ENCODE data around the gene SH3BGRL3. TPM values are rescaled to one million over a fixed set of nuclear protein-coding genes. Genes with fewer than 3 reads are reported as not detected.

Gene SH3BGRL3
- total and polyA plus RNA-seq, 2 of the 13 experiments (the other 11 are each of a cell fraction or from before 2014, with no cell fraction given) = 11.4 to 12.2 TPM

DNA sequence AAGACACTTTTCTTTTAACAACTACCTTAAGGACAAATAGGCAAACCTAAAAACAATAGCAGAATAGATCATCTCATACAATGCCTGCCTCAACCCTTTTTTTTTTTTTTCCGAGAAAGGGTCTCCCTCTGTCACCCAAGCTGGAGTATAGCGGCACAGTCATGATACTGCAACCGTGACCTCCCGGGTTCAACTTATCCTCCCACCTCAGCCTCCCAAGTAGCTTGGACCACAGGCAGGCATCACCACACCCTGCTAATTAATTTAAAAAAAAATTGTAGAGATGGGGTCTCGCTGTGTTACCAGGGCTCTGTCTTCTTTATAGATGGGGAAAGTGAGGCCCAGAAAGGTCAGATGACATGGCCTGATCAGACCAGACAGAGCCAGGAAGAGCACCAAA, 7.9 kb downstream of the SH3BGRL3 start:
- Histone ChIP-seq H3K27me3 (ENCODE audit: control insufficient read depth in 1 of 2, insufficient read depth in 2 of 2, low read length in 2 of 2) (no peaks in the 10 kb centered on the region), H3K79me2 (ENCODE audit: insufficient read depth, low read length) (no peaks in the 10 kb centered on the region), H4K20me1 (ENCODE audit: insufficient read depth, low read length) (no peaks in the 10 kb centered on the region), H3K27ac (ENCODE audit: extremely low read length, insufficient read depth, low read length) (no peak overlapping the region), H3K36me3 (replicated peaks in 1 of 2; ENCODE audit: control insufficient read depth in 1 of 2, insufficient read depth in 2 of 2, low read length in 2 of 2) (no peaks in the 10 kb centered on the region; a peak in 1 of 5 replicates), H3K4me1 (ENCODE audit: insufficient read depth, low read length) (no peaks in the 10 kb centered on the region), H3K4me3 (replicated peaks in 1 of 3; ENCODE audit: insufficient read depth in 1 of 3, low read depth in 2 of 3, low read length in 3 of 3) (no peak overlapping the region), H3K4me2 (ENCODE audit: low read depth, low read length) (no peak overlapping the region), H2AFZ (ENCODE audit: low read length) (no peak overlapping the region), H3K9me3 (ENCODE audit: low read length) (no peaks in the 10 kb centered on the region), H3K9ac (ENCODE audit: insufficient read depth, low read depth, low read length) (no peak overlapping the region)
- 93% methylated on average over 5 of the region's 5 CpGs for WGBS (ENCODE audit: low lambda C conversion rate)
- intact Hi-C loops (cut with micrococcal nuclease; ENCODE audit: unreplicated experiment) (no loop called here), in situ Hi-C loops (cut with HindIII; ENCODE audit: extremely low pct_ligation_motif_present, low pct_unique_long_range_greater_than_20kb) (loop anchor here (5.0 kb wide), 1 partner anchor 74 kb away; no protein-coding TSS in a partner anchor)
- no peak for ATAC-seq
- ChIA-PET POLR2A (no interaction called here), CTCF (ENCODE audit: low intra/inter-chr PET ratio, low total read pairs) (no interaction called here)
- no peak for FAIRE-seq
- BruUV-seq (replicated peaks) = no TSS peak
- DNase-seq (ENCODE audit: low spot score) = no peak
- TF ChIP-seq, protein P1, sequence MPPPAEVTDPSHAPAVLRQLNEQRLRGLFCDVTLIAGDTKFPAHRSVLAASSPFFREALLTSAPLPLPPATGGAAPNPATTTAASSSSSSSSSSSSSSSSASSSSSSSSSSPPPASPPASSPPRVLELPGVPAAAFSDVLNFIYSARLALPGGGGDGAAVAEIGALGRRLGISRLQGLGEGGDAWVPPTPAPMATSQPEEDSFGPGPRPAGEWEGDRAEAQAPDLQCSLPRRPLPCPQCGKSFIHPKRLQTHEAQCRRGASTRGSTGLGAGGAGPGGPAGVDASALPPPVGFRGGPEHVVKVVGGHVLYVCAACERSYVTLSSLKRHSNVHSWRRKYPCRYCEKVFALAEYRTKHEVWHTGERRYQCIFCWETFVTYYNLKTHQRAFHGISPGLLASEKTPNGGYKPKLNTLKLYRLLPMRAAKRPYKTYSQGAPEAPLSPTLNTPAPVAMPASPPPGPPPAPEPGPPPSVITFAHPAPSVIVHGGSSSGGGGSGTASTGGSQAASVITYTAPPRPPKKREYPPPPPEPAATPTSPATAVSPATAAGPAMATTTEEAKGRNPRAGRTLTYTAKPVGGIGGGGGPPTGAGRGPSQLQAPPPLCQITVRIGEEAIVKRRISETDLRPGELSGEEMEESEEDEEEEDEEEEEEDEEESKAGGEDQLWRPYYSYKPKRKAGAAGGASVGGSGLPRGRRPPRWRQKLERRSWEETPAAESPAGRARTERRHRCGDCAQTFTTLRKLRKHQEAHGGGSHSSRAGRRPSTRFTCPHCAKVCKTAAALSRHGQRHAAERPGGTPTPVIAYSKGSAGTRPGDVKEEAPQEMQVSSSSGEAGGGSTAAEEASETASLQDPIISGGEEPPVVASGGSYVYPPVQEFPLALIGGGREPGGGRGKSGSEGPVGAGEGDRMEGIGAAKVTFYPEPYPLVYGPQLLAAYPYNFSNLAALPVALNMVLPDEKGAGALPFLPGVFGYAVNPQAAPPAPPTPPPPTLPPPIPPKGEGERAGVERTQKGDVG (CRISPR knock-in tag; IDR thresholded peaks at IDR 0.05; ENCODE audit: borderline replicate concordance) = no peak
- TF ChIP-seq, protein P2, sequence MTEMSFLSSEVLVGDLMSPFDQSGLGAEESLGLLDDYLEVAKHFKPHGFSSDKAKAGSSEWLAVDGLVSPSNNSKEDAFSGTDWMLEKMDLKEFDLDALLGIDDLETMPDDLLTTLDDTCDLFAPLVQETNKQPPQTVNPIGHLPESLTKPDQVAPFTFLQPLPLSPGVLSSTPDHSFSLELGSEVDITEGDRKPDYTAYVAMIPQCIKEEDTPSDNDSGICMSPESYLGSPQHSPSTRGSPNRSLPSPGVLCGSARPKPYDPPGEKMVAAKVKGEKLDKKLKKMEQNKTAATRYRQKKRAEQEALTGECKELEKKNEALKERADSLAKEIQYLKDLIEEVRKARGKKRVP (CRISPR knock-in tag; IDR thresholded peaks at IDR 0.05) = no peak
- TF ChIP-seq ZNF337 (CRISPR knock-in tag; IDR thresholded peaks at IDR 0.05; ENCODE audit: borderline replicate concordance, low read depth) (no peak), NCOA5 (CRISPR knock-in tag; IDR thresholded peaks at IDR 0.05) (no peak), ATF7 (IDR thresholded peaks at IDR 0.05) (no peak), ATF7 (CRISPR knock-in tag; IDR thresholded peaks at IDR 0.05) (no peak), MYNN (CRISPR knock-in tag; IDR thresholded peaks at IDR 0.05; ENCODE audit: low read depth) (no peak), HMG20B (CRISPR knock-in tag; conservative IDR thresholded peaks at IDR 0.05) (no peak), NFE2 (CRISPR knock-in tag; IDR thresholded peaks at IDR 0.05) (no peak)
- TF ChIP-seq, protein P3, sequence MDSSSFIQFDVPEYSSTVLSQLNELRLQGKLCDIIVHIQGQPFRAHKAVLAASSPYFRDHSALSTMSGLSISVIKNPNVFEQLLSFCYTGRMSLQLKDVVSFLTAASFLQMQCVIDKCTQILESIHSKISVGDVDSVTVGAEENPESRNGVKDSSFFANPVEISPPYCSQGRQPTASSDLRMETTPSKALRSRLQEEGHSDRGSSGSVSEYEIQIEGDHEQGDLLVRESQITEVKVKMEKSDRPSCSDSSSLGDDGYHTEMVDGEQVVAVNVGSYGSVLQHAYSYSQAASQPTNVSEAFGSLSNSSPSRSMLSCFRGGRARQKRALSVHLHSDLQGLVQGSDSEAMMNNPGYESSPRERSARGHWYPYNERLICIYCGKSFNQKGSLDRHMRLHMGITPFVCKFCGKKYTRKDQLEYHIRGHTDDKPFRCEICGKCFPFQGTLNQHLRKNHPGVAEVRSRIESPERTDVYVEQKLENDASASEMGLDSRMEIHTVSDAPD (CRISPR knock-in tag; IDR thresholded peaks at IDR 0.05) = no peak
